Neural progenitor cell (in vitro differentiated cells): ENCODE data around the gene CELF4. TPM values are rescaled to one million over a fixed set of nuclear protein-coding genes. Genes with fewer than 3 reads are reported as not detected.

Experiments
- DNase-seq: peaks from one replicate; pipeline ENCODE4 v3.0.0-alpha.2; 2016; ENCODE audit warnings: low spot score
- H2AFZ ChIP-seq: fragments of 200-600 bp; sonication (generic); replicated peaks from 2 replicates; pipeline ENCODE4 v1.6.1; 2016; ENCODE audit warnings: antibody characterized with exemption
- H3F3A ChIP-seq: fragments of 200-600 bp; sonication (generic); 2 replicates; pipeline ENCODE4 v1.6.1; 2016; ENCODE audit warnings: antibody characterized with exemption, low read depth
- H3K27ac ChIP-seq: fragments of 200-600 bp; sonication (generic); 2 replicates; pipeline ENCODE4 v1.5.1; 2016; ENCODE audit warnings: mild to moderate bottlenecking
- H3K27me3 ChIP-seq: fragments of 200-600 bp; sonication (generic); 2 replicates; pipeline ENCODE4 v1.6.1; 2016; ENCODE audit warnings: mild to moderate bottlenecking, moderate library complexity
- H3K36me3 ChIP-seq: fragments of 200-600 bp; sonication (generic); 2 replicates; pipeline ENCODE4 v1.5.1; 2016
- H3K4me1 ChIP-seq: fragments of 200-600 bp; sonication (generic); 2 replicates; pipeline ENCODE4 v1.6.1; 2016; ENCODE audit warnings: mixed run types
- H3K4me2 ChIP-seq: fragments of 200-600 bp; sonication (generic); 2 replicates; pipeline ENCODE4 v1.6.1; 2016
- H3K4me3 ChIP-seq: fragments of 200-600 bp; sonication (generic); 2 replicates; pipeline ENCODE4 v1.5.1; 2016
- H3K79me2 ChIP-seq: fragments of 200-600 bp; sonication (generic); 2 replicates; pipeline ENCODE4 v1.6.1; 2016; ENCODE audit warnings: low read depth
- H3K9ac ChIP-seq: fragments of 200-600 bp; sonication (generic); 2 replicates; pipeline ENCODE4 v1.6.1; 2016
- H3K9me3 ChIP-seq: fragments of 200-600 bp; sonication (generic); 2 replicates; pipeline ENCODE4 v1.5.1; 2016; ENCODE audit warnings: low read depth
- H4K20me1 ChIP-seq: fragments of 200-600 bp; sonication (generic); 2 replicates; pipeline ENCODE4 v1.6.1; 2016; ENCODE audit warnings: low read depth
- H3K27ac Mint-ChIP-seq: 3 replicates; pipeline ENCODE4 v1.8.0; 2021; ENCODE audit warnings: mixed read lengths
- H3K27me3 Mint-ChIP-seq: 2 replicates; pipeline ENCODE4 v1.8.0; 2022; ENCODE audit warnings: low read depth, mild to moderate bottlenecking, inconsistent platforms, moderate library complexity, mixed read lengths; ENCODE audit not compliant: insufficient read depth
- H3K36me3 Mint-ChIP-seq: 3 replicates; pipeline ENCODE4 v1.8.0; 2021; ENCODE audit warnings: mixed read lengths
- H3K4me1 Mint-ChIP-seq: 3 replicates; pipeline ENCODE4 v1.8.0; 2021; ENCODE audit warnings: mixed read lengths
- H3K4me3 Mint-ChIP-seq: 3 replicates; pipeline ENCODE4 v1.8.0; 2021; ENCODE audit warnings: mild to moderate bottlenecking, moderate library complexity, mixed read lengths
- H3K9me3 Mint-ChIP-seq: 3 replicates; pipeline ENCODE4 v1.8.0; 2020; ENCODE audit warnings: mixed read lengths
- EZH2 ChIP-seq: fragments of 200-600 bp; sonication (generic); IDR thresholded peaks from 2 replicates; pipeline ENCODE4 v1.6.1; 2017; ENCODE audit warnings: antibody characterized with exemption, mild to moderate bottlenecking, moderate library complexity
- EZH2phosphoT487 ChIP-seq: fragments of 200-600 bp; sonication (generic); IDR thresholded peaks from 2 replicates; pipeline ENCODE4 v1.6.1; 2017; ENCODE audit warnings: antibody characterized with exemption
- total RNA-seq: library from RNA; depleted of rRNA; stranded (reverse); fragments of >200 nt; gene quantifications from 2 replicates; pipeline ENCODE4 v1.2.3, GENCODE V29; 2015; ENCODE audit warnings: low replicate concordance
- TF ChIP-seq, protein P1 (sequence below): fragments of 200-600 bp; sonication (generic); IDR thresholded peaks from 2 replicates; pipeline ENCODE4 v1.5.1; 2017; ENCODE audit warnings: antibody characterized with exemption, mild to moderate bottlenecking

The CELF4 gene
- total RNA-seq, 1 donor from 2014 or later: 1.8 TPM

DNA sequence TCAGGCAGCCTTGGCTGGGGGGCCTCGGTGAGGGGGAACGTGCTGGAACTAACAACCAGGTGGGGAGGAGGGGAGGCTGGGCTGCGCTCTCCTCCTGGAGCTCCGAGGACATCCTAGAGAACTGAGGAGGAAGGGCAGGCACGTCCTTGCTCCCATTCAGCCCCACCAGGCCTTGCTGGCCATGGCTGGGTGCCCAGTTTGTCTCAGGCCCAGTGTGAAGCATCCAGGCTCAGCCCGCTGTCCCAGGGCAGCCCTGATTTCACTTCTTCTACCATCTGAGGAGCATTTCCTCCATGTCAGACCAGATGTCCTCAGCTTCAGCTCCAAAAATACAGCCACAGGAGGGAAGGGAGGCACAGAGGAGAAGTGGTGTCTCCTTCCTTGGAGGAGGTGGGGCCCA, 125.4 kb downstream of the CELF4 start:
- TF ChIP-seq, protein P1, sequence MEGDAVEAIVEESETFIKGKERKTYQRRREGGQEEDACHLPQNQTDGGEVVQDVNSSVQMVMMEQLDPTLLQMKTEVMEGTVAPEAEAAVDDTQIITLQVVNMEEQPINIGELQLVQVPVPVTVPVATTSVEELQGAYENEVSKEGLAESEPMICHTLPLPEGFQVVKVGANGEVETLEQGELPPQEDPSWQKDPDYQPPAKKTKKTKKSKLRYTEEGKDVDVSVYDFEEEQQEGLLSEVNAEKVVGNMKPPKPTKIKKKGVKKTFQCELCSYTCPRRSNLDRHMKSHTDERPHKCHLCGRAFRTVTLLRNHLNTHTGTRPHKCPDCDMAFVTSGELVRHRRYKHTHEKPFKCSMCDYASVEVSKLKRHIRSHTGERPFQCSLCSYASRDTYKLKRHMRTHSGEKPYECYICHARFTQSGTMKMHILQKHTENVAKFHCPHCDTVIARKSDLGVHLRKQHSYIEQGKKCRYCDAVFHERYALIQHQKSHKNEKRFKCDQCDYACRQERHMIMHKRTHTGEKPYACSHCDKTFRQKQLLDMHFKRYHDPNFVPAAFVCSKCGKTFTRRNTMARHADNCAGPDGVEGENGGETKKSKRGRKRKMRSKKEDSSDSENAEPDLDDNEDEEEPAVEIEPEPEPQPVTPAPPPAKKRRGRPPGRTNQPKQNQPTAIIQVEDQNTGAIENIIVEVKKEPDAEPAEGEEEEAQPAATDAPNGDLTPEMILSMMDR: no peak
- no peak for TF ChIP-seq EZH2
- no peak for TF ChIP-seq EZH2phosphoT487
- Mint-ChIP-seq H3K4me3 (no peak overlapping the region), H3K27ac (no peak overlapping the region), H3K36me3 (no peaks in the 10 kb centered on the region), H3K27me3 (peaks cover 9% of the 10 kb centered on the region), H3K9me3 (peaks cover 6% of the 10 kb centered on the region), H3K4me1 (peaks cover 36% of the 10 kb centered on the region)
- H3K9me3 ChIP-seq: no peaks in the 10 kb centered on the region
- H3K4me3 ChIP-seq: no peak overlapping the region
- no peak overlapping the region for H3K4me2 ChIP-seq
- no peak overlapping the region for H3K27ac ChIP-seq
- H3F3A ChIP-seq: no peaks in the 10 kb centered on the region
- no peaks in the 10 kb centered on the region for H3K36me3 ChIP-seq
- no peak overlapping the region for H2AFZ ChIP-seq
- no peak for DNase-seq
- no peaks in the 10 kb centered on the region for H3K27me3 ChIP-seq
- H4K20me1 ChIP-seq: no peaks in the 10 kb centered on the region
- H3K79me2 ChIP-seq: no peaks in the 10 kb centered on the region
- peaks cover 15% of the 10 kb centered on the region for H3K4me1 ChIP-seq
- no peak overlapping the region for H3K9ac ChIP-seq

DNA sequence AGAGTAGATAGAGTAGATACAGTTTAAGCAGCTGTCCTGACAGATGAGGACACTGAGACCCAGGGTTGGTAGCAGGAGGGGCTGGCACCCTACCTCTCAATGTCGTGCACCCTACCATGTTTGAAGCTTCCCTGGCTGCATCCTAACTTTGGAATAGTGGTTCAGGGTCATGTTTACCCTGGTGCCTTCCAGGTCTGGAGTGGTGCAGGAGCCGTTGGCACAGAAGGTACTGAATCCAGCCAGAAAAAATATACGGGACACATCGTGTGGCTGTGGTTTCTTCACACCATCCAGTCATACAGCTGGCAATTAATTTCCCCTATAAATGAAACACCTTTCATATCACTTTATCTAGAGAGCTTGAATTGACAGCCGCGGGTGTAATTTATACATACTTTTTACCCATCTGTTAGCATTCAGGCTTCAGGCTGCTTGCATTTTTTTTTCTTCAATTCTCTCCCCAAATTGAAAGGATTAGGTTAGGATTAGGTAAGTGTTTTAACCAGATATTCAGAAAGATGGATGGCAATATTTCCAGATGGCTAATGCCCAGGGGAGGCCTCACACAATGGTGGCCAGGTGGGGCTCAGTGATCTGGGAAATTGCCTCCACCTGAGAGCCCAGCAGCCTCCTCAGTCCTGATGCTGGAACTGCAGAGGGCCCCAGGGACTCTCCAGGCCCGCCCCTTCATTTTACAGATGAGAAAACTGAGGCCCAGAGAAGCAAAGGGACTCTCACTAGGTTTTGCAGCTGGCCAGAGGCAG, 127.0 kb downstream of the CELF4 start:
- Histone ChIP-seq H2AFZ (no peak overlapping the region), H3K36me3 (no peaks in the 10 kb centered on the region), H3K4me1 (peaks cover 11% of the 10 kb centered on the region), H3F3A (no peaks in the 10 kb centered on the region), H3K9me3 (no peaks in the 10 kb centered on the region), H3K4me3 (no peak overlapping the region), H3K27me3 (no peaks in the 10 kb centered on the region), H3K27ac (no peak overlapping the region), H3K4me2 (no peak overlapping the region), H4K20me1 (no peaks in the 10 kb centered on the region), H3K79me2 (no peaks in the 10 kb centered on the region), H3K9ac (no peak overlapping the region)
- TF ChIP-seq, protein P1: no peak
- TF ChIP-seq EZH2phosphoT487 (no peak), EZH2 (no peak)
- Mint-ChIP-seq H3K9me3 (peaks cover 6% of the 10 kb centered on the region), H3K27ac (no peak overlapping the region), H3K36me3 (no peaks in the 10 kb centered on the region), H3K27me3 (peaks cover 8% of the 10 kb centered on the region), H3K4me3 (no peak overlapping the region), H3K4me1 (peaks cover 21% of the 10 kb centered on the region)
- no peak for DNase-seq

DNA sequence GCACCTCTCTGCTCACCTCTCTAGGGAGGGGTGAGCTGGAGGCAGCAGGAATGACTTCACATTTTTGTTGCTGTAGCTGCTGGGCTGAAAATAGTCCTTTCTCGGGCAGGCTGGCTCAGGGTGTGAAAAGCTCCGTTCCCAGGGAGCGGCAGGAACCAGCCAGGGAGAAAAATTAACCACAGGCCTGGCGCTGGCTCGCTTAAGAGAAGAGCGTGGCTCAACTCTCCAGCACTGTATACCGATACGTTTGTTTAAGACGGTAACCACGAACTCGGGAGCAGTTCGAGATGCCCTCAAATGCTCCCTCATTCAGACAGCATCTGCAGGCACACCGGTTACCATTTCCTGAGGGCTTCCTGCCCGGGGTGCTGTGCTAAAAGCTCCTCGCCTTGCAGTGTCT, 129.6 kb downstream of the CELF4 start:
- no peak overlapping the region for H3K27ac Mint-ChIP-seq

More for the DNA sequence above, 129.6 kb downstream of the CELF4 start:
- Mint-ChIP-seq H3K4me1 (peaks cover 3% of the 10 kb centered on the region), H3K27me3 (peaks cover 3% of the 10 kb centered on the region), H3K36me3 (no peaks in the 10 kb centered on the region), H3K9me3 (peaks cover 6% of the 10 kb centered on the region), H3K4me3 (no peak overlapping the region)
- no peak for DNase-seq
- H3K9me3 ChIP-seq: no peaks in the 10 kb centered on the region
- no peak for TF ChIP-seq EZH2
- TF ChIP-seq, protein P1: no peak
- TF ChIP-seq EZH2phosphoT487: no peak
- H3K9ac ChIP-seq: no peak overlapping the region
- H3F3A ChIP-seq: no peaks in the 10 kb centered on the region
- H4K20me1 ChIP-seq: no peaks in the 10 kb centered on the region
- no peak overlapping the region for H3K4me3 ChIP-seq
- no peaks in the 10 kb centered on the region for H3K79me2 ChIP-seq
- H3K27ac ChIP-seq: no peak overlapping the region
- no peak overlapping the region for H2AFZ ChIP-seq
- H3K36me3 ChIP-seq: no peaks in the 10 kb centered on the region
- H3K4me2 ChIP-seq: no peak overlapping the region
- H3K4me1 ChIP-seq: no peaks in the 10 kb centered on the region
- no peaks in the 10 kb centered on the region for H3K27me3 ChIP-seq
